ENCODE measurements around the gene TRAPPC12.

Gene TRAPPC12

GRCh38 chr2:3470166-3470651, 90.7 kb downstream of the TRAPPC12 start:
- no peak for DNase-seq (ENCODE audit: low spot score)

- no peak for DNase-seq (ENCODE audit: low spot score)
These were observed 91.6 kb downstream of the TRAPPC12 start for GRCh38 chr2:3470856-3471737.

- DNase-seq (ENCODE audit: low spot score), result no peak
These were observed 92.8 kb downstream of the TRAPPC12 start for GRCh38 chr2:3472296-3472695.

GRCh38 chr2:3472966-3473365, 93.5 kb downstream of the TRAPPC12 start:
- no peak for DNase-seq (ENCODE audit: low spot score)

- DNase-seq (ENCODE audit: low spot score), result no peak
These were observed 96.3 kb downstream of the TRAPPC12 start for GRCh38 chr2:3475771-3476170.

GRCh38 chr2:3476321-3476984, 97.0 kb downstream of the TRAPPC12 start:
- DNase-seq (ENCODE audit: low spot score), result peak; percentile 85

GRCh38 chr2:3476985-3477327, 97.5 kb downstream of the TRAPPC12 start:
- no peak for DNase-seq (ENCODE audit: low spot score)

GRCh38 chr2:3478846-3479385, 99.4 kb downstream of the TRAPPC12 start:
- DNase-seq (ENCODE audit: low spot score), result no peak

GRCh38 chr2:3479430-3480320, 100.2 kb downstream of the TRAPPC12 start:
- DNase-seq (ENCODE audit: low spot score), result no peak

GRCh38 chr2:3480352-3481010, 101.0 kb downstream of the TRAPPC12 start:
- no peak for DNase-seq (ENCODE audit: low spot score)

GRCh38 chr2:3481011-3481400, 101.5 kb downstream of the TRAPPC12 start:
- DNase-seq (ENCODE audit: low spot score), result no peak

- no peak for DNase-seq (ENCODE audit: low spot score)
These were observed 102.4 kb downstream of the TRAPPC12 start for GRCh38 chr2:3481736-3482362.

GRCh38 chr2:3482363-3482821, 102.9 kb downstream of the TRAPPC12 start:
- DNase-seq (ENCODE audit: low spot score), result no peak

- no peak for DNase-seq (ENCODE audit: low spot score)
These were observed 103.9 kb downstream of the TRAPPC12 start for GRCh38 chr2:3483227-3483985.

GRCh38 chr2:3483986-3484960, 104.8 kb downstream of the TRAPPC12 start:
- no peak for DNase-seq (ENCODE audit: low spot score)

- DNase-seq (ENCODE audit: low spot score), result no peak
These were observed 105.7 kb downstream of the TRAPPC12 start for GRCh38 chr2:3485166-3485565.

- DNase-seq (ENCODE audit: low spot score), result no peak
These were observed 106.8 kb downstream of the TRAPPC12 start for GRCh38 chr2:3486047-3487027.

- DNase-seq (ENCODE audit: low spot score), result no peak
These were observed 107.5 kb downstream of the TRAPPC12 start for GRCh38 chr2:3487028-3487425.

Data from putamen (tissue), 1 donor.